ENCODE results near the gene METRN.

The METRN gene

DNA sequence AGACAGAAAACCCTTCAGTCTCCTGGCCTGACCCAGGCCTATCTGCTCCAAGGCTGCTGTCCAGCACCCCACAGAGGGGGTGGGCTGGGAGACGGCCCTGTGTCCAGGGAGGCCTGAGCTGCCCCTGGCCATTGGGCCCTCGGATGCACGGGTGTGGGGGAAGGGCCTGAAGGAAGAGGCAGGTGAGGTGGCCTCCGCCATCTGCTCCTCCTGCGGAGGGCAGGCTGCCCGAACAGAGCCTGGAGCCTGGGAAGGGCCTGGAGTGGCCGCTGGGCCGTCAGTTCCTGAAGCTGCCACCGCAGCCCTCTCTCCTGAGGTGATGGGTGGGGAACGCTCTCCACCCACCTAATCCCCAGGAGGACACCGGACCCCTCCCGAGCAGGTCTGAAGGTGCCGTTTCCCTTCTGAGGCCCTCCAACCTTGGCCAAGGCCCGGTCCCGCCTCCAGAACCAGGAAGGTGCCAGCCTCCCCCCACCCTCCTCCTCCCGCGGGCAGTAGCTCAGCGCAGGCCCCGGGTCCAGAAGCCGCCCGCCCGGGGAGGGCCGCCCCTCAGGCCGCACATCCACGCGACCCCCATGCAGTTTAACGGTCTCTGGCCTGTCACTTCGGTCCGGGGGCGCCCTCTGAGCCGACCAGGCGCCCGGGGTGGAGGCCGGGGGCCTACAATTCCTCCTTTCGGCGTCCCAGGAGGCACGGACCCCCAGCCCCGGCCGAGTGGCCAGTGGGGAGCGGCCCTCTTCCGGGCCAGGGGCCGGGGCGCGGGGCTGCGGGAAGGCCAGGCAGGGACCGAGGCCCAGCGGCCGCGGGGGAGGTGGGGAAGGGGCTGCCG is 10.2 kb upstream of the METRN start:
- no peak for TF ChIP-seq EZH2phosphoT487 (IDR thresholded peaks at IDR 0.05; ENCODE audit: borderline replicate concordance)
- TF ChIP-seq, protein P1, sequence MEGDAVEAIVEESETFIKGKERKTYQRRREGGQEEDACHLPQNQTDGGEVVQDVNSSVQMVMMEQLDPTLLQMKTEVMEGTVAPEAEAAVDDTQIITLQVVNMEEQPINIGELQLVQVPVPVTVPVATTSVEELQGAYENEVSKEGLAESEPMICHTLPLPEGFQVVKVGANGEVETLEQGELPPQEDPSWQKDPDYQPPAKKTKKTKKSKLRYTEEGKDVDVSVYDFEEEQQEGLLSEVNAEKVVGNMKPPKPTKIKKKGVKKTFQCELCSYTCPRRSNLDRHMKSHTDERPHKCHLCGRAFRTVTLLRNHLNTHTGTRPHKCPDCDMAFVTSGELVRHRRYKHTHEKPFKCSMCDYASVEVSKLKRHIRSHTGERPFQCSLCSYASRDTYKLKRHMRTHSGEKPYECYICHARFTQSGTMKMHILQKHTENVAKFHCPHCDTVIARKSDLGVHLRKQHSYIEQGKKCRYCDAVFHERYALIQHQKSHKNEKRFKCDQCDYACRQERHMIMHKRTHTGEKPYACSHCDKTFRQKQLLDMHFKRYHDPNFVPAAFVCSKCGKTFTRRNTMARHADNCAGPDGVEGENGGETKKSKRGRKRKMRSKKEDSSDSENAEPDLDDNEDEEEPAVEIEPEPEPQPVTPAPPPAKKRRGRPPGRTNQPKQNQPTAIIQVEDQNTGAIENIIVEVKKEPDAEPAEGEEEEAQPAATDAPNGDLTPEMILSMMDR (conservative IDR thresholded peaks at IDR 0.05; ENCODE audit: low read length), result no peak
- no peaks in the 10 kb centered on the region for H3K27me3 ChIP-seq (ENCODE audit: insufficient read depth, low read length, poor library complexity, severe bottlenecking)

DNA sequence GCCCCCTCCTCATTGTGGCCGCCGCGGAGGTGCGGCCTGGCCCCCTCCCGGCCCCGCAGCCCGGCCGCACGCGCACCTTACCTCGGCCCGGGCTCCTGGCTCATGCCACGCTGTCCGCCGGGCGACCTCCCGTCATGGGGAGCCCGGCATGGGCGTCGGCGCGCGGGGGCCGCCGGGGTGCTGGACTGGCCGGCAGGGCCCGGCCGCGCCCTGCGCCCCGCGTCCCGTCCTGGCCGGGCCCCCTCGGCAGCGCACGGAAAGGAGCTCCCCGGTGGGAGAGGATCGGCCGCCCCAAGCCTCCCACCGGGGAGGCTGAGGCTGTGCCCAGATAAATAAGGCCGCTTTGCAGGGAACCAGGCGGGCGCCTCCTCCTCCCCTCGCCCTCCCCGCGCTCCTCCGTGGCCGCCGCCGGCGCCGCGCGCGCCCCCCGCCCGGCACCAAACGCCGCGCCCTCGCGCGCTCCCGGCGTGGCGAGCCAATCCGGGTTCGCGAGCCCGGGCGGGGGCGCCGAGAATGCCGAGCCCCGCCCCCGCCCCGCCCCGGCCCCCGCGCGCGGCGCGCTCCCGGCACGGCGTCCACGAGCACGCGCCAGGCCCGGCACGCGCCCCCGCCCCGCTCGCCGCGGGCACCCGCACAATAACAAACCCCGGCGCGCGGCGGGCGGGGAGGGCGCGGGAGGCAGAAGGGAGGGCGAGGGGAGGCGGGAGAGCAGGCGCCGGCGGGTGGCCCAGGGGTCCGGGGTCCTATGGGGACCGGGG is 9.3 kb upstream of the METRN start, which contains the start of gene FBXL16:
Gene FBXL16 (minus strand): TSS at position 371 of the 758 bp plus-strand sequence. CDS start 8,396 bp downstream, outside the sequence.
- no peaks in the 10 kb centered on the region for H3K9me2 ChIP-seq (replicated peaks; ENCODE audit: low read depth, low read length)
- H3K79me2 ChIP-seq (ENCODE audit: insufficient read depth, low read length), result no peaks in the 10 kb centered on the region
- no peak within 1 kb of the TSS for H3K9ac ChIP-seq (ENCODE audit: low read depth, low read length, poor library complexity, severe bottlenecking)
- no peaks in the 10 kb centered on the region for H3K9me3 ChIP-seq (ENCODE audit: insufficient read depth, low read depth, low read length)
- no peaks in the 10 kb centered on the region for H3K4me1 ChIP-seq (ENCODE audit: insufficient read depth, low read length, poor library complexity, severe bottlenecking)
- no peak within 1 kb of the TSS for H3K4me3 ChIP-seq (ENCODE audit: low read length, poor library complexity, severe bottlenecking)
- H3K27me3 ChIP-seq (ENCODE audit: insufficient read depth, low read length, poor library complexity, severe bottlenecking), result no peaks in the 10 kb centered on the region
- H3F3A ChIP-seq (ENCODE audit: low read depth), result no peaks in the 10 kb centered on the region
- no peaks in the 10 kb centered on the region for H4K20me1 ChIP-seq (ENCODE audit: insufficient read depth, low read length, poor library complexity, severe bottlenecking)
- no peak within 1 kb of the TSS for H3K4me2 ChIP-seq (ENCODE audit: low read depth, low read length, poor library complexity, severe bottlenecking)
- no peak within 1 kb of the TSS for H2AFZ ChIP-seq (ENCODE audit: low read length)
- TF ChIP-seq EZH2phosphoT487 (IDR thresholded peaks at IDR 0.05; ENCODE audit: borderline replicate concordance), result no peak
- TF ChIP-seq, protein P1 (conservative IDR thresholded peaks at IDR 0.05; ENCODE audit: low read length), result no peak
- H3K36me3 ChIP-seq (ENCODE audit: insufficient read depth, low read length), result no peaks in the 10 kb centered on the region

More for the DNA sequence above, 10.2 kb upstream of the METRN start:
- no peaks in the 10 kb centered on the region for H3K79me2 ChIP-seq (ENCODE audit: insufficient read depth, low read length)
- no peaks in the 10 kb centered on the region for H4K20me1 ChIP-seq (ENCODE audit: insufficient read depth, low read length, poor library complexity, severe bottlenecking)
- no peaks in the 10 kb centered on the region for H3K9me3 ChIP-seq (ENCODE audit: insufficient read depth, low read depth, low read length)
- H3K9me2 ChIP-seq (replicated peaks; ENCODE audit: low read depth, low read length), result no peaks in the 10 kb centered on the region
- no peak overlapping the region for H3K9ac ChIP-seq (ENCODE audit: low read depth, low read length, poor library complexity, severe bottlenecking)
- H3K4me1 ChIP-seq (ENCODE audit: insufficient read depth, low read length, poor library complexity, severe bottlenecking), result no peaks in the 10 kb centered on the region
- no peak overlapping the region for H3K4me2 ChIP-seq (ENCODE audit: low read depth, low read length, poor library complexity, severe bottlenecking)
- H2AFZ ChIP-seq (ENCODE audit: low read length), result no peak overlapping the region
- H3K4me3 ChIP-seq (ENCODE audit: low read length, poor library complexity, severe bottlenecking), result no peak overlapping the region
- H3F3A ChIP-seq (ENCODE audit: low read depth), result no peaks in the 10 kb centered on the region
- H3K36me3 ChIP-seq (ENCODE audit: insufficient read depth, low read length), result no peaks in the 10 kb centered on the region

DNA sequence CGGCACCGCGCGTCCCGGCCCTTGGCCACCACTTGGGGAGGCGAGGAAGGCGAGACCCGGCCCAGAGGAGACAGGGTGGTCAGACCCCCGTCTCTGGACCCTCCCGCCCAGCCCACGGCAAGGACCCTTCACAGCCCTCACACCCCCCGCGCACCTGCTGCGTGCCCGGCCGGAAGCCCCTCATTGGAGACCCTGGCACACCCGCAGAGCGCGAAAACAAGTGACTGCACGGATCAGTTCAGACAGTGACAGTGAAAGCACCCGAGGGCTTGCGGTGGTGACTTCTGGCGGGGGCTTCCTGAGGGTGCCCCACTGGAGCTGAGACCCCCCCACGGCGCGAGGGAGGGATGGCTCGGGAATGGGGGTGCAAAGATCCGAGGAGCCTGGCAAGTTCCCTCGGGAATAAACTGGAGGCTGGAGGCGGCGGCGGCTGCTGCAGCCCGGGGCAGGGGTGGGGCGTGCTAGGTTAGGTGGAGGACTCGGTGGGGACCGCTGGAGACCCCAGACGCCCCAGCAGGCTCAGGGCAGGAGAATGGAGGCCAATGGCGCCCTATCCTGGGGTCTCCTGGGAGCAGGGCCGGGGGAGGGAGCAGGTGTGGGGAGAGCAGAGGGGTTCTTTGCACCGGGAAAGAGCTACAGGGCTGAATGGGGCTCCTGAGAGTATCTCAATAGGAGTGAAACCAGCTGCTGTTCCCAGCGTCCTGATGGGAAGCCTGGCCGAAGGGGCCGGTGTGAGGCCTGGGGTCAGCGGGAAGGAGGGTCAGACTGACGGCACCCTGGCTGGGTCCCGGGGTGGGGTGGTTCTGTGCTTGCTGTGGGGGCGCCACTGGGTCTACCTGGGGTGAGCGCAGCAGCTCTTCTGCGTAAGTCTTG is 8.5 kb upstream of the METRN start:
- Histone ChIP-seq H3F3A (ENCODE audit: low read depth) (no peaks in the 10 kb centered on the region), H3K9me2 (replicated peaks; ENCODE audit: low read depth, low read length) (no peaks in the 10 kb centered on the region), H4K20me1 (ENCODE audit: insufficient read depth, low read length, poor library complexity, severe bottlenecking) (no peaks in the 10 kb centered on the region), H3K36me3 (ENCODE audit: insufficient read depth, low read length) (no peaks in the 10 kb centered on the region), H3K4me2 (ENCODE audit: low read depth, low read length, poor library complexity, severe bottlenecking) (no peak overlapping the region), H3K4me3 (ENCODE audit: low read length, poor library complexity, severe bottlenecking) (no peak overlapping the region), H2AFZ (ENCODE audit: low read length) (no peak overlapping the region), H3K79me2 (ENCODE audit: insufficient read depth, low read length) (no peaks in the 10 kb centered on the region), H3K9me3 (ENCODE audit: insufficient read depth, low read depth, low read length) (no peaks in the 10 kb centered on the region), H3K27me3 (ENCODE audit: insufficient read depth, low read length, poor library complexity, severe bottlenecking) (no peaks in the 10 kb centered on the region), H3K4me1 (ENCODE audit: insufficient read depth, low read length, poor library complexity, severe bottlenecking) (no peaks in the 10 kb centered on the region), H3K9ac (ENCODE audit: low read depth, low read length, poor library complexity, severe bottlenecking) (no peak overlapping the region)
- TF ChIP-seq, protein P1 (conservative IDR thresholded peaks at IDR 0.05; ENCODE audit: low read length), result no peak
- no peak for TF ChIP-seq EZH2phosphoT487 (IDR thresholded peaks at IDR 0.05; ENCODE audit: borderline replicate concordance)

All from Loucy (cell line).